ENCODE data around the gene UBE2E3. TPM values are rescaled to one million over a fixed set of nuclear protein-coding genes. Genes with fewer than 3 reads are reported as not detected.

Gene UBE2E3
- total and polyA plus RNA-seq, 2 of the 4 experiments (the other 2 are of a cell fraction) = 106 to 114 TPM

- Histone ChIP-seq H4K20me1 (ENCODE audit: insufficient read depth, low read length) (no peaks in the 10 kb centered on the region), H3K9me1 (ENCODE audit: insufficient read depth, low read length) (no peaks in the 10 kb centered on the region), H3K4me3 (ENCODE audit: insufficient read depth, low read depth, low read length) (no peak overlapping the region), H4K8ac (ENCODE audit: low read depth in 2 of 2, low read length in 2 of 2) (no peak overlapping the region), H2AFZ (replicated peaks; ENCODE audit: low read length, poor library complexity) (no peak overlapping the region), H2AK9ac (replicated peaks; ENCODE audit: low read depth, low read length, poor library complexity) (no peak overlapping the region), H2BK120ac (ENCODE audit: low read depth, low read length) (no peak overlapping the region), H3K18ac (ENCODE audit: low read depth, low read length) (no peak overlapping the region), H2BK5ac (ENCODE audit: low read depth, low read length, poor library complexity, severe bottlenecking) (no peak overlapping the region), H3K79me1 (ENCODE audit: low read depth in 1 of 2, low read length in 2 of 2) (no peaks in the 10 kb centered on the region), H3K9ac (ENCODE audit: low read depth, low read length) (no peak overlapping the region), H3K27ac (ENCODE audit: insufficient read depth, low read length) (no peak overlapping the region), H3K14ac (replicated peaks; ENCODE audit: low read depth, low read length) (no peak overlapping the region), H3K4me2 (ENCODE audit: low read depth, low read length) (no peak overlapping the region), H3K9me3 (ENCODE audit: control insufficient read depth, insufficient read depth, low read length) (no peaks in the 10 kb centered on the region), H4K91ac (ENCODE audit: insufficient read depth, low read depth, low read length) (no peak overlapping the region), H3K27me3 (ENCODE audit: control insufficient read depth, insufficient read depth, low read length) (no peaks in the 10 kb centered on the region), H3K36me3 (ENCODE audit: control insufficient read depth, insufficient read depth, low read length) (no peaks in the 10 kb centered on the region), H2AK5ac (ENCODE audit: low read depth, low read length) (no peak overlapping the region), H3K23ac (ENCODE audit: low read depth, low read length) (no peak overlapping the region), H3K4ac (ENCODE audit: low read depth, low read length) (no peak overlapping the region), H2BK20ac (ENCODE audit: low read depth, low read length) (no peak overlapping the region), H3K4me1 (ENCODE audit: control insufficient read depth, insufficient read depth, low read length) (no peaks in the 10 kb centered on the region), H3K56ac (ENCODE audit: extremely low read depth, insufficient read depth, low read length) (no peak overlapping the region), H4K5ac (ENCODE audit: low read depth, low read length) (no peak overlapping the region), H2BK15ac (ENCODE audit: low read depth, low read length) (no peak overlapping the region)
- in situ Hi-C loops (cut with MboI; ENCODE audit: low sequenced_read_pairs) (no loop called here), intact Hi-C loops (cut with micrococcal nuclease) (no loop called here), dilution Hi-C loops (cut with HindIII; ENCODE audit: low sequenced_read_pairs, unreplicated experiment) (no loop called here)
- no peak for ATAC-seq (ENCODE audit: low read depth)
- CTCF ChIA-PET = no interaction called here
- no peak for DNase-seq
- WGBS, 2 experiments (ENCODE audit: extremely low coverage in 2 of 2, insufficient read length in 1 of 2) = 80% methylated on average over 1 of the region's 1 CpG; no CpG with 5 or more reads in 1 of the 2 experiments
- no TSS peak for BruUV-seq (replicated peaks)
- TF ChIP-seq MAFK (IDR thresholded peaks at IDR 0.05; ENCODE audit: low read depth, low read length) = no peak
- TF ChIP-seq MXI1 (IDR thresholded peaks at IDR 0.05; ENCODE audit: borderline replicate concordance, low read depth, low read length) = no peak
- no peak for TF ChIP-seq RFX5 (IDR thresholded peaks at IDR 0.05; ENCODE audit: low read depth, low read length)
- no peak for TF ChIP-seq RAD21 (IDR thresholded peaks at IDR 0.05; ENCODE audit: low read length)
- no peak for TF ChIP-seq MAZ (IDR thresholded peaks at IDR 0.05; ENCODE audit: borderline replicate concordance, low read depth, low read length)
- no peak for TF ChIP-seq POLR2A (IDR thresholded peaks at IDR 0.05; ENCODE audit: low read depth, low read length)
- TF ChIP-seq NFE2L2 (IDR thresholded peaks at IDR 0.05; ENCODE audit: low read depth, low read length) = no peak
- TF ChIP-seq CTCF (conservative IDR thresholded peaks at IDR 0.05; ENCODE audit: low read depth, low read length) = no peak
- TF ChIP-seq CHD1 (IDR thresholded peaks at IDR 0.05; ENCODE audit: low read depth, low read length) = no peak
- TF ChIP-seq CEBPB (IDR thresholded peaks at IDR 0.05; ENCODE audit: low read depth, low read length) = no peak
- no peak for TF ChIP-seq SMC3 (IDR thresholded peaks at IDR 0.05; ENCODE audit: low read depth, low read length)
- no peak for TF ChIP-seq FOS (IDR thresholded peaks at IDR 0.05; ENCODE audit: low read depth, low read length)
- no peak for TF ChIP-seq ELK1 (IDR thresholded peaks at IDR 0.05; ENCODE audit: borderline replicate concordance, low read depth, low read length)
- POLR2A ChIA-PET (ENCODE audit: unreplicated experiment) = no interaction called here
These were observed 20.6 kb upstream of the UBE2E3 start for GRCh38 chr2:180959787-180960186.
